GM18873 (cell line): ENCODE data around the gene MED12L.

Source experiments
- ATAC-seq: cut with Tn5 transposase; IDR thresholded peaks from one replicate; pipeline ENCODE4 v1.9.1; 2021; ENCODE audit warnings: mild to moderate bottlenecking, moderate library complexity, moderate number of reproducible peaks; ENCODE audit not compliant: unreplicated experiment, low FRiP score

The MED12L gene

GRCh38 chr3:151476344-151477018 lies 391.0 kb downstream of the MED12L start:
- ATAC-seq: no peak

- no peak for ATAC-seq
These were observed 392.3 kb downstream of the MED12L start for GRCh38 chr3:151477591-151478334.

- ATAC-seq: no peak
These were observed 392.9 kb downstream of the MED12L start for GRCh38 chr3:151478335-151478697.

GRCh38 chr3:151479452-151479851 lies 394.0 kb downstream of the MED12L start:
- ATAC-seq: no peak

GRCh38 chr3:151480492-151480891 lies 395.0 kb downstream of the MED12L start:
- ATAC-seq: no peak

GRCh38 chr3:151483488-151483887 lies 398.0 kb downstream of the MED12L start:
- ATAC-seq: no peak

GRCh38 chr3:151483961-151484520 lies 398.6 kb downstream of the MED12L start:
- no peak for ATAC-seq
